NCI-H146 treated with DMSO at 0.1 percent for 48 hours (cell line): ENCODE data around the gene CXCL17.
A peak's percentile ranks its signal among the peaks of the same experiment; 100 is the strongest.
"Not testable (repeated sequence)": the region's sequence is repeated elsewhere in the genome, so short reads cannot be mapped to it uniquely, and the experiment has no call there.

Experiments
- DNase-seq: peaks from one replicate; lab custom pipeline; 2025; ENCODE audit not compliant: unreplicated experiment; lab: John Stamatoyannopoulos, UW

The CXCL17 gene

GRCh38 chr19:42466521-42467182 is 23.9 kb upstream of the CXCL17 start:
- no peak for DNase-seq

DNA sequence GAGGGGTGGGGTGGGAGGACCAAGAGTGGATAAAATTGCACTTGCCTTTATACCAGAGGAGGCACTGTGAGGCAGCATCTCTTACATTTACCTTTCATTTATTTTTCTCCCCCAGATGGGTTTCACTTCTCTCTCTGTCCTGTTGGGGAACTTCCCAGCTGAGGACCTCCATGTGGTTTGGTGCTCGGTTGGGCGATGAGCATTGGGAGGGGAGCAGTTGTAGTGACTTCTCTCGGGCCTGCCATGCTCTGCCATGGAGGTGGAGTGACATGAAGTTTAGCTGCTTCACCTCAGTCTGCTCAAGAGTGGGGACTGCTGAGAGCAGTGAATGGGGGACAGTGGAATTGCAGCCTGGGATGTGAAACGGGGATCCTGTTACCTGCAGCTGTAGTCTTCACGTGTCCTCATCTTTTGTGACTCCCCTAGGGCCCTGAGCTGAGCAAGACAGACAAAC is 23.1 kb upstream of the CXCL17 start:
- DNase-seq: no peak

GRCh38 chr19:42461700-42462324 is 19.1 kb upstream of the CXCL17 start:
- DNase-seq: no peak

GRCh38 chr19:42461231-42461630 is 18.5 kb upstream of the CXCL17 start:
- not testable (repeated sequence) for DNase-seq

GRCh38 chr19:42459926-42460325 is 17.2 kb upstream of the CXCL17 start:
- no peak for DNase-seq

DNA sequence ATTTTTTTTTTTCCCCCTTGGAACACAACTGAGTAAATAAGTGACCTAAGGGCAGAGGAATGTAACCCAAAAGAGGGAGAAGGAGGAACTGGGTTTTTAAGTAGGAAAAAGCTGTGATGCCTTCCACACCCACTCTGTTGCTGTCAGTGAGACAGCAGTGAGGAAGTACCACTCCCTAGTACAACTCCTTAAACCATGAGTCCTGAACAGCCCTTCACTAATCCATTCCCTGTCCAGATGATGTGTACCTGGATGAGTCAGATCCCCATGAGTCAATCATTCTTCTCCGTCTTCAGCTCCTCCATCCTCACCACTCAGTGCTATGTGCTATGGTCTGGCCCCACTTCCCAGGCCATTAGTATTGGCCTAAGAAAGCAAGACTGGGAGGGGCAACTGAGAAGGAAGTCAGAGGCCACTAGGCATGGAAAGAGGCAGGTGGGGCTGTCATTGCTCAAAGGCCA is 12.9 kb upstream of the CXCL17 start:
- DNase-seq: no peak

DNA sequence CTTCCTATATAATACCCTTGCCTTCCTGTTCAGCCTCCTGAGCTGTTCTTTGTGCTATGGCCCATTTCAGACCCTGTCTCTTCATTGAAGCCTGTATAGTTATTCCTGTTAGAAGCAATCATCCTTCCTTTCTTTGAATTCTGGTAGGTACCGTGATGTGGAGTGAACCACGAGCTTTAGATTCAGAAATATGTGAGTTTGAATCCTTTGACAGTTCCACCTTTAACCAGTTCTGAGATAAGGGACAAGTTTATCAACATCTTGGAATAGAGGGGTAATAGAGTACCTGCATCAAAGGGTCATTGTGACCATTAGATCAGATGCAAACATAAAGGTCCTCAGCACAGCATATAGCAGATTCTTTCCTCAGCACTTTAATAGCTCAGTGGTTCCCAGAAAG is 12.3 kb upstream of the CXCL17 start:
- no peak for DNase-seq

DNA sequence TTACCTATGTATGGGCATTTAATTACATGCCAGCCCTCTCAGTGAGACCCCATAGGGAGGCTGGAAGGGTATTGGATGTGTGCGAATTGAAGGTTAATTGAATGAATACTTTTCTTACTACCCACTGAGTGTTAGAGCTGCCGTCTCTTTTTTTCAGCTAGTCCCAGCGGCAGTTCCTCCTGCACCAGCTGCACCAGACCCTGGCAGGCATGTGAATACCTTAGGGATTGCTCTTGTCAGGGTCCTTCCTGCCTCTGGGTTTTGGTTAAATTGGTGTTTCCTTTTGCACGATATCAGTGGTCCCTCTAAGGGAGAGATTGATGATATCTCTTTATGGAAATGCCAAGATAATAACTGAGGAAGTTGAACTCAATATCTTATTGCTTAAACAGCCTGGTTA is 9.8 kb upstream of the CXCL17 start:
- no peak for DNase-seq

GRCh38 chr19:42450314-42450934 is 7.7 kb upstream of the CXCL17 start:
- peak; percentile 84 for DNase-seq

DNA sequence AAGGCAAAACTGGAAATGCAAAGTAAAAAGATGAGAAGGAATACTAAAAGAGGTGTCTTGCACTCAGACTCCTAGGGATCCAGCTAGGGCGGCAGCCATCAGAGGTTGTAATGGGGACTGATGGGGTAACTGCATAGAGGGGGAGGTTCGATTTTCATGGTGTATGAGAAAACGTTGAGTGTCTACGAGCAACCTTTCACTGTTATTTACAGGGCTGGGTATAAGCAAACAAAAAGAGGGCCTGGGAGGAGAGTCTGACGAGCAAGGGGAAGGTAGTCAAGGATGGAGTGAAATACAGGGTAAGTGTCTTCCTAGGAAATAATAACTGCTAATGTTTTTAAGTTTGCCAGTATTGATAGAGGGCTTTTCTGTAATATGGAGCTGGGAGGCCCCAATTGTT is 5.6 kb upstream of the CXCL17 start:
- not testable (repeated sequence) for DNase-seq

- no peak for DNase-seq
Measured at GRCh38 chr19:42445948-42446347, 3.2 kb upstream of the CXCL17 start.

GRCh38 chr19:42443944-42444398 is 1.2 kb upstream of the CXCL17 start:
- DNase-seq: peak; percentile 92

- DNase-seq: peak; percentile 15
Measured at GRCh38 chr19:42441049-42441445, 1.7 kb downstream of the CXCL17 start.

GRCh38 chr19:42440357-42441048 is 2.2 kb downstream of the CXCL17 start:
- peak; percentile 49 for DNase-seq

DNA sequence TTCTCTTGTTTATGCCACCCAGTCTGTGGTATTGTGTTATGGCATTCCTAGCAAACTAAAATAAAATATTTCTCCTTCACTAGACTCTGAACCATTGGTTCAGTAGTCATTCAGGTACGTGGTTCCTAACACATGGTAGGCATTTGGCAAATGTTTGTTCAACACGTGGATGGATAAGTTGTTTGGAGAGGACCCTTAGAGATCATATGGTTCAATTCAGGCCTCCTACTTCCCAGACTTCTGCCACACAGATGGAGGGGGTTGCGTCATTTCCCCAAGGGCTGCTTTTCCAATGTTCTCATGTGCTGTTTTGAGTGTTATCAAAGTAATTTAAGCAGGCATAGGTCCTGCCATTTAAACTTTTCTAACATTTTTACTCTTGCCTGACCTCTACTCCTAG is 6.7 kb downstream of the CXCL17 start:
- DNase-seq: no peak

- DNase-seq: no peak
Measured at GRCh38 chr19:42435316-42435715, 7.4 kb downstream of the CXCL17 start.

DNA sequence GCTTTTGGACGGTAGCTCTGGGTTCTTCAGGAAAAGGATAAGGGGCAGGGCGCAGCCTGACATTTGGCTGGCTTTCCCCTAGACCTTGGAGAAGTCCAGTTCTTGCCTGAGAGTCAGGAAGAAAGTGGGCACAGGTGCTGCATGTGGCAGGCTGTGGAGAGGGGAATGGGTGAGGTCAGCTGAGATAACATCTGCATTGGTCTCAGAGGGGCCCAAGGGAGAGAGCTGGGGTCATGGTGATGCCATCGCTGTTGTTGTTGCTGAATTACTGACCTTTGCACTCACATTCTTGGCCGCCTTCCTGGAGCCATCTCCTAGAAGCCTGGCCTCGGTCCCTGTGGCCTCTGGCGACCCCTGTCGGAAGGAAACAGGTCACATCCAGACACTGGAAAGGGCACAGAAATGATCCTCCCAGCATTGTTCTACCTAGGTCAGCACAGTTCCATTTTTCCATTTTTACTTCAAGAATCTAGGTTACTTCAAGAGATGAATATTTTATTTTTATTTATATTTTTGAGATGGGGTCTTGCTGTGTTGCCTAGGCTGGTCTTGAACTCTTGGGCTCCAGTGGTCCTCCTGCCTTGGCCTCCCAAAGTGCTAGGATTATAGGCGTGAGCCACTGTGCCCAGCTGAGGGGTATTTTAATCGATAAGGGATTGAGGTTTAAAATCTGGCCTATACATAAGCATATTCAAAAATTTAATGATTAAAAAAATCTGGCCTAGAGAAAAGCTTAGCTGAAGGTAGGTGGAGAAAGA is 9.1 kb downstream of the CXCL17 start:
- peak; percentile 78 for DNase-seq

GRCh38 chr19:42431486-42431885 is 11.3 kb downstream of the CXCL17 start:
- DNase-seq: no peak

DNA sequence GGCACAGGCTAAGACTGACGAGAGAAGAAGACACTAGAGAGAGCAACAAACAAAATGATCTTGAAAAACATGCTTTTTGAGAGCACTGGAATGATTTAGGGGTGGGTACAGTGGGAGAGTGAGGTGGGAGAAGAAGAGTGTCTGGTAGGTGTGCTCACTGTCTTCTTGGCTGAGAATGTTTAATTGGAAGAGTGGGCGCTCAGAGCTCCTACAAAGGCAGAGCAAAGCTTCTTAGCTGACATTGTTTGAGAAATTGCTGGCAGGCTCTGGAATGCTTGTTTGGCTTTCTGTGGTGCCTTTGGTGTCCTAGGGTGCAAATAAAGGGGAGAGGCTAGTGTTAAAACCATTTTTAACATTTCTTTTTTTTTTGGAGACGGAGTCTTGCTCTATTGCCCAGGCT is 14.1 kb downstream of the CXCL17 start:
- DNase-seq: no peak

DNA sequence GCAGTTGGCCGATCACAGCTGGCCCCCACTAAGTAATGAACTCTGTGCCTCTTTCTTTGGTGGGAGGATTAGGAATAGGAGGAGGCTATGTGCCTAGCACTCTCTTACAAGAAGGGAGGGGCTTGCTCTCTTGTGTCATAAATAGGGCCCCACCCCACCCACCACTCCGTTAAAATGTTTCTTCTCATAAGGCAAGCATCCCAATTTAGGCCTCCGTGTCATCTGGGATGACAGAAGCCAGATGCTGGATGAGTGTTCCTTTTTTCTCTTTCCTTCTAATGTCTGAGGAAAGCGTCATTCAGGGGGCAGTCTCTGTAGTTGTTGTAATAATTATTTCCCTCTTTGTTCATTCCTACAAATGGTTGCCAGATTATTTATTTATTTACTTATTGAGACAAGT is 15.4 kb downstream of the CXCL17 start, which contains the start of gene LIPE:
Gene LIPE, minus strand, starts transcription at position 76 of the 400 bp plus-strand sequence. CDS start 239 bp downstream, outside the sequence.
- no peak for DNase-seq

DNA sequence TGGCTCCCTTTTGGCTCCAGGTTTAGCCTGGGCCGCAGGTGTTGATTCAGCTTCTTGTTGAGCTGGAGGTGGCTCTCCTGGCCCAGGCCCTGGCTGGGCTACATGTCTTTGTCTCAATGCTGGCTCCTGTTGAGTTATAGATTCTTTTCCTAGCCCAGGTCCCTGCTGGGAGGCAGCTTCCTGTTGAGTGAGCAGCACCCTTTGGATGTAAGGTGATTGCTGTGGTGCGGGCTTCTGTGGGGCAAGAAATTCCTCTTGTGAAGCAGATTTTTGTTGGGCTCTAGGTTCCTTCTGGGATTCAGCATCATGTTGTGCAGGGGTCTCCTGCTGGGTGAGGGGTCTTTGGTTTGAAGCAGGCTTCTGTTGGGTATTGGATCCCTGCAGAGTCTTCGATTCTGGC is 16.1 kb downstream of the CXCL17 start:
- DNase-seq: peak; percentile 71
